ENCODE measurements around the gene SERTAD3. TPM values are rescaled to one million over a fixed set of nuclear protein-coding genes. Genes with fewer than 3 reads are reported as not detected.
A peak's percentile ranks its signal among the peaks of the same experiment; 100 is the strongest.

Gene SERTAD3
- total RNA-seq, 1 donor from 2014 or later = 40.3 TPM

DNA sequence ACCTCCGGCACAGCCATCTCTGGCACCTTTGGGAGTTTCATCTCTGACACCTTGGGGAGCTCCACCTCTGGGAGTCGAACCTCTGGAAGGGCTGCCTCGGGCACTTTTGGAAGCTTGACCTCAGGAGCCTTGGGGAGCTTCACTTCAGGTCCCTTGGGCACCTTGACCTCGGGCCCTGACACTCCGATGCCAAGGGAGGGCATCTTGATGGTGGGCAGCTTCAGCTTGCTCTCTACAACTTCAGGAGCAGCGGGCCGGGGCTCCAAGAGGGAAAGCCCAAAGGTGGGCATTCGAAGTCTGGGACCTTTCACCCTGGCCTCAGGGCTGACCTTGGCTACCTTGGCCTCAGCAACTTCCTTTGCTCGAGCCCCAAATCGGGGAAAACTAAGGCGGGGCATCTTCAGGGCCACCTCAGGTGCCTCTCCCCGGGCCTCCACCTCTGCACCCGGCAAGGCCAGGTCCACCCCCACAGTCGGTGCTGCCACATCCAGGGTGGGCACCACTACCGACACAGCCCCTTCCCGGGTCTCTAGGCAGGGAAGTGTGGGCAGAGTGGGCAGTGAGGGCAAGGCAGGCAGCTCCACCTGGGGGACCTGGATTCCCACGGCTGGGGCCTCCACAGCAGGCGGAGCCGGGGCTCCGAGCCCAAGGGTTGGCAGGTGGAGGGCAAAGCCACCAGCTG lies 47.1 kb downstream of the SERTAD3 start:
- no peak for TF ChIP-seq CTCF (IDR thresholded peaks at IDR 0.05)
- Mint-ChIP-seq H3K36me3 (ENCODE audit: low read depth) (peaks cover 4% of the 10 kb centered on the region), H3K27me3 (ENCODE audit: low read depth) (no peaks in the 10 kb centered on the region), H3K4me1 (ENCODE audit: low read depth) (peaks cover 5% of the 10 kb centered on the region), H3K9me3 (ENCODE audit: low read depth) (no peaks in the 10 kb centered on the region), H3K4me3 (ENCODE audit: unreplicated experiment) (no peak overlapping the region), H3K27ac (ENCODE audit: unreplicated experiment) (no peak overlapping the region)
- no peak for DNase-seq (ENCODE audit: low spot score)

- DNase-seq (ENCODE audit: low spot score) = no peak
- Mint-ChIP-seq H3K4me1 (ENCODE audit: low read depth) (peaks cover 5% of the 10 kb centered on the region), H3K4me3 (ENCODE audit: unreplicated experiment) (no peak overlapping the region), H3K9me3 (ENCODE audit: low read depth) (no peaks in the 10 kb centered on the region), H3K36me3 (ENCODE audit: low read depth) (peaks cover 4% of the 10 kb centered on the region), H3K27ac (ENCODE audit: unreplicated experiment) (no peak overlapping the region), H3K27me3 (ENCODE audit: low read depth) (no peaks in the 10 kb centered on the region)
- TF ChIP-seq CTCF (IDR thresholded peaks at IDR 0.05) = no peak
These were observed 48.2 kb downstream of the SERTAD3 start for GRCh38 chr19:40395956-40396355.

DNA sequence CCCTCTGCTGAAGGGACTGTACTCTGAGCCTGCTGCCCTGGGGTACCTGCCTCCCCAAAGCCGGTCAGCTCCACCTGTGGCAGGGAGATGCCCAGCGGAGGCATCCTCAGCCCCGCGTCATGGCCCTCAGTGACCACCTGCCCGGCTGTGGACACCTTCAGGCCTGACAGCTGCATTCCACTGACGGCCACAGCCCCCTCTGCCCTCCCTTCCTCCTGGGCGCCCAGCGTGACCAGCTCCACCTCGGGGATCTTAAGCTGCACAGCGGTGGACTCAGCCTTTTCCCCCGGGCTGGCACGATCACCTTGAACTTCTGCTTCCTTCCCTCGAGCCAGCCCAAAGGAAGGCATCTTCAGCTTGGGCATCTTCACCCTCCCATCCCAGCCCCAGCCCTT lies 49.3 kb downstream of the SERTAD3 start:
- DNase-seq (ENCODE audit: low spot score) = no peak
- H3K36me3 Mint-ChIP-seq (ENCODE audit: low read depth) = peaks cover 4% of the 10 kb centered on the region
- H3K9me3 Mint-ChIP-seq (ENCODE audit: low read depth) = no peaks in the 10 kb centered on the region
- H3K4me3 Mint-ChIP-seq (ENCODE audit: unreplicated experiment) = no peak overlapping the region
- H3K4me1 Mint-ChIP-seq (ENCODE audit: low read depth) = no peaks in the 10 kb centered on the region
- H3K27me3 Mint-ChIP-seq (ENCODE audit: low read depth) = no peaks in the 10 kb centered on the region
- no peak overlapping the region for H3K27ac Mint-ChIP-seq (ENCODE audit: unreplicated experiment)
- TF ChIP-seq CTCF (IDR thresholded peaks at IDR 0.05) = no peak

- Mint-ChIP-seq H3K36me3 (ENCODE audit: low read depth) (peaks cover 4% of the 10 kb centered on the region), H3K27me3 (ENCODE audit: low read depth) (no peaks in the 10 kb centered on the region), H3K9me3 (ENCODE audit: low read depth) (no peaks in the 10 kb centered on the region), H3K27ac (ENCODE audit: unreplicated experiment) (no peak overlapping the region), H3K4me3 (ENCODE audit: unreplicated experiment) (no peak overlapping the region), H3K4me1 (ENCODE audit: low read depth) (no peaks in the 10 kb centered on the region)
- DNase-seq (ENCODE audit: low spot score) = no peak
- no peak for TF ChIP-seq CTCF (IDR thresholded peaks at IDR 0.05)
These were observed 50.0 kb downstream of the SERTAD3 start for GRCh38 chr19:40393894-40394815.

DNA sequence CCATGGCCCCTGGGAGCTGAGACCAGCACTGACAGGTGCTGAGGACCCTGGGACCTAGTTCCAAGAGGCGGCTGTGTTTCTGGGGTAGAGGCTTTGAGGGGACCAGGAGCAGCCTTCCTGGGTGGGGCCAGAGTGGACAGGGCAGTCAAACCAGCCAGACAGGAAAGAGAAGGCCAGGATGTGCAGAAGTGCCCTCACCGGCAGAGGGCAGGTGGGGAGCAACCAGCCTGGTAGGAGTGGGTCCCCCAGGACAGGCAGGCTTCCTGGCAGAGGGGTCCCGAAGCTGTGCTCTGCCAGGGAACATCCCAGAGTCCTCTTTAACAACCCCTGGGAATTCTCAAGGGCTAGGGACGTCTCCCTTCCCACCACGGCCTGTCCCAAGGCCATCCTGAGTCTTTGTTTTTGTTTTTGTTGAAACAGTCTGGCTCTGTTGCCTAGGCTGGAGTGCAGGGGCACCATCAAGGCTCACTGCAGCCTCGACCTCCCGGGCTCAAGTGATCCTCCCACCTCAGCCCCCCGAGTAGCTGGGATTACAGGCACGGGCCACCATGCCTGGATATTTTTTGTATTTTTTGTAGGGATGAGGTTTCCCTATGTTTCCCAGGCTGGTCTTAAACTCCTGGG lies 51.1 kb downstream of the SERTAD3 start:
- TF ChIP-seq CTCF (IDR thresholded peaks at IDR 0.05) = peak; percentile 29
- Mint-ChIP-seq H3K9me3 (ENCODE audit: low read depth) (no peaks in the 10 kb centered on the region), H3K27me3 (ENCODE audit: low read depth) (no peaks in the 10 kb centered on the region), H3K27ac (ENCODE audit: unreplicated experiment) (no peak overlapping the region), H3K36me3 (ENCODE audit: low read depth) (peaks cover 3% of the 10 kb centered on the region), H3K4me3 (ENCODE audit: unreplicated experiment) (no peak overlapping the region), H3K4me1 (ENCODE audit: low read depth) (no peaks in the 10 kb centered on the region)
- DNase-seq (ENCODE audit: low spot score) = no peak

Data from chondrocyte (in vitro differentiated cells).